ENCODE data around the gene UTP15. TPM values are rescaled to one million over a fixed set of nuclear protein-coding genes. Genes with fewer than 3 reads are reported as not detected.

Gene UTP15
- total and polyA plus RNA-seq, 2 donors (not counting 3 experiments of a cell fraction or from before 2014, with no cell fraction given) = 11.7 to 25.2 TPM

DNA sequence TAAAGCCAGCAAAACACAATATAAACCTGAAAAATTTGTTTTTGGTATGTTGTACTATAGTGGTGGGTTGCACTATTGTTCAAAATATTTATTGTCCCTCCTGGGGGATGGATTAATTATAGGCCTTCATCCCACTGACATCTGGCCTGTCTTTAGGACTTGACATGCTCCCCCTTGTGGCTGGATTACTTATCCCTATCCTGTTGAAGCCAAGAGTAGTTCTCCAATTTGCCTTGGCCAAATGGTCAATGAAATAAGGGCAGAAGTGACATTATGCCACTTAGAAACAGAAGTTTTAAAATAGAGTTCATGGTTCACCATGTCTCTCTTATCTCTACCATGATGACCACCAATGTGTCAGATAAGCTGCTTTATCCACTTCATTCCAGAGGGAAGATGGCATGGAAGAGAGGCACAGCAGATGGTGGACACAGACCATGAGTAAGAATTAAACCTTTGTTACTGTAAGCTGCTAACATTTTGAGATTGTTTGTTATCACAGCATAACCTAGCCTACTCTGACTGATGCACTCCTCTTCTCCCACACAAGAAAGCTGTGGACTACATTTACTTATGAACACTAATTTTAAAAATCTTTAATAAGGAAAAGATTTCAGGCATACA is 31.3 kb downstream of the UTP15 start:
- POLR2A ChIA-PET = no interaction called here
- no peak overlapping the region for H3K9ac ChIP-seq (replicated peaks; ENCODE audit: extremely low read depth, insufficient read depth, low read length)
- no peaks in the 10 kb centered on the region for H4K20me1 ChIP-seq (replicated peaks; ENCODE audit: control insufficient read depth, extremely low read depth, insufficient read depth, low read length)
- no peaks in the 10 kb centered on the region for H3K79me2 ChIP-seq (ENCODE audit: control insufficient read depth, insufficient read depth, low read length)
- no peak for TF ChIP-seq MYC (IDR thresholded peaks at IDR 0.05; ENCODE audit: low read depth, low read length)
- no peak for TF ChIP-seq GATA2 (IDR thresholded peaks at IDR 0.05; ENCODE audit: insufficient read depth, insufficient read length, low read depth, low read length)
- TF ChIP-seq, protein P1, sequence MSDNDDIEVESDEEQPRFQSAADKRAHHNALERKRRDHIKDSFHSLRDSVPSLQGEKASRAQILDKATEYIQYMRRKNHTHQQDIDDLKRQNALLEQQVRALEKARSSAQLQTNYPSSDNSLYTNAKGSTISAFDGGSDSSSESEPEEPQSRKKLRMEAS (IDR thresholded peaks at IDR 0.05; ENCODE audit: insufficient read depth, insufficient read length) = no peak
- no peak for TF ChIP-seq POLR2AphosphoS5 (IDR thresholded peaks at IDR 0.05; ENCODE audit: insufficient read depth, low read depth, low read length)
- no peak for TF ChIP-seq POLR2A (IDR thresholded peaks at IDR 0.05; ENCODE audit: low read depth, low read length)
- no peak for TF ChIP-seq JUN (IDR thresholded peaks at IDR 0.05; ENCODE audit: borderline replicate concordance, insufficient read depth, insufficient read length, low read depth)
- TF ChIP-seq EZH2 (IDR thresholded peaks at IDR 0.05; ENCODE audit: borderline replicate concordance, low read depth, low read length, severe bottlenecking) = no peak
- TF ChIP-seq FOS (IDR thresholded peaks at IDR 0.05; ENCODE audit: borderline replicate concordance, insufficient read depth, low read length) = no peak
- TF ChIP-seq, protein P2, sequence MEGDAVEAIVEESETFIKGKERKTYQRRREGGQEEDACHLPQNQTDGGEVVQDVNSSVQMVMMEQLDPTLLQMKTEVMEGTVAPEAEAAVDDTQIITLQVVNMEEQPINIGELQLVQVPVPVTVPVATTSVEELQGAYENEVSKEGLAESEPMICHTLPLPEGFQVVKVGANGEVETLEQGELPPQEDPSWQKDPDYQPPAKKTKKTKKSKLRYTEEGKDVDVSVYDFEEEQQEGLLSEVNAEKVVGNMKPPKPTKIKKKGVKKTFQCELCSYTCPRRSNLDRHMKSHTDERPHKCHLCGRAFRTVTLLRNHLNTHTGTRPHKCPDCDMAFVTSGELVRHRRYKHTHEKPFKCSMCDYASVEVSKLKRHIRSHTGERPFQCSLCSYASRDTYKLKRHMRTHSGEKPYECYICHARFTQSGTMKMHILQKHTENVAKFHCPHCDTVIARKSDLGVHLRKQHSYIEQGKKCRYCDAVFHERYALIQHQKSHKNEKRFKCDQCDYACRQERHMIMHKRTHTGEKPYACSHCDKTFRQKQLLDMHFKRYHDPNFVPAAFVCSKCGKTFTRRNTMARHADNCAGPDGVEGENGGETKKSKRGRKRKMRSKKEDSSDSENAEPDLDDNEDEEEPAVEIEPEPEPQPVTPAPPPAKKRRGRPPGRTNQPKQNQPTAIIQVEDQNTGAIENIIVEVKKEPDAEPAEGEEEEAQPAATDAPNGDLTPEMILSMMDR (IDR thresholded peaks at IDR 0.05; ENCODE audit: extremely low read depth in 1 of 2, insufficient read depth in 1 of 2, low read depth in 1 of 2, low read length in 2 of 2) = peak; percentile 61 to 67
- no peak overlapping the region for H2AFZ ChIP-seq (ENCODE audit: low read depth, low read length)
- no peaks in the 10 kb centered on the region for H3K36me3 ChIP-seq (ENCODE audit: control insufficient read depth in 2 of 2, extremely low read depth in 1 of 2, insufficient read depth in 2 of 2, low read length in 2 of 2)
- no peaks in the 10 kb centered on the region for H3K27me3 ChIP-seq (ENCODE audit: control insufficient read depth in 2 of 2, insufficient read depth in 2 of 2, low read length in 2 of 2)
- no peak overlapping the region for H3K4me2 ChIP-seq (ENCODE audit: insufficient read depth, low read length)
- H3K27ac ChIP-seq (ENCODE audit: insufficient read depth, low read depth, low read length) = no peak overlapping the region
- H3K9me3 ChIP-seq (replicated peaks; ENCODE audit: control insufficient read depth, insufficient read depth, low read length) = no peaks in the 10 kb centered on the region
- BruUV-seq (replicated peaks) = no TSS peak
- FAIRE-seq (no peak), DNase-seq (ENCODE audit: low read depth, low spot score) (peak; percentile 39)
- CTCF ChIA-PET = interaction anchor here (0.6 to 2.8 kb wide), 22 partner anchors 8 to 1052 kb away, joined by 3 to 12 read pairs (median 4); no protein-coding TSS in a partner anchor
- intact Hi-C loops (cut with micrococcal nuclease) = loop anchor here (10.0 kb wide), 1 partner anchor 258 kb away; no protein-coding TSS in a partner anchor
- peaks cover 12% of the 10 kb centered on the region for H3K4me1 ChIP-seq (ENCODE audit: control insufficient read depth, extremely low read depth, insufficient read depth, low read length)
- dilution Hi-C loops (cut with MboI; ENCODE audit: extremely low pct_ligation_motif_present, low sequenced_read_pairs) = no loop called here
- no peaks in the 10 kb centered on the region for H3K9me1 ChIP-seq (replicated peaks; ENCODE audit: control insufficient read depth, extremely low read depth, insufficient read depth, low read length)
- H3K4me3 ChIP-seq (replicated peaks in 1 of 3; ENCODE audit: insufficient read depth in 1 of 3, low read depth in 1 of 3, low read length in 3 of 3) = no peak overlapping the region

Data from endothelial cell of umbilical vein (primary cell).